Stromal cell of bone marrow (primary cell): ENCODE measurements around the gene MROH9.

Experiments
- DNase-seq: peaks from one replicate; pipeline ENCODE4 v3.0.0-alpha.2; 2012; ENCODE audit warnings: low read depth

Gene MROH9

DNA sequence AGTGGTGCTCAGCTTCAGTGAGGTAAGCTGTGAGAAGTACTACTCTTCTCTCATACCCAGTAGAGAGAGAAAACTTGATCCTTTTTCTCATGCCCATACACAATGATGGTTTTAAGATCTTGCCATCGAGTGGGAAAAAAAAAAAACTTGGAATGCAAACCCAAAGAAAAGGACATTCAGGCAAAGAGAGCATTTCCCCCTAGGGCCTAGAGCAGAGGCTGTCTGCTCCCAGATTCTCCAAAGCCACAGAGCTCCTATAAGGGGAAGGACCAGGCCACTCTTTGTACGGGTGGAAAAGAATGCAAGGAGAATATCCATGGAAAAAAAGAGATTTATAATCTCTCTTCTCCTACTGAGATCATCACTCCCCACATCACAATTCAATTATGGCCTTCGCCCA, 34.9 kb downstream of the MROH9 start:
- DNase-seq = no peak

DNA sequence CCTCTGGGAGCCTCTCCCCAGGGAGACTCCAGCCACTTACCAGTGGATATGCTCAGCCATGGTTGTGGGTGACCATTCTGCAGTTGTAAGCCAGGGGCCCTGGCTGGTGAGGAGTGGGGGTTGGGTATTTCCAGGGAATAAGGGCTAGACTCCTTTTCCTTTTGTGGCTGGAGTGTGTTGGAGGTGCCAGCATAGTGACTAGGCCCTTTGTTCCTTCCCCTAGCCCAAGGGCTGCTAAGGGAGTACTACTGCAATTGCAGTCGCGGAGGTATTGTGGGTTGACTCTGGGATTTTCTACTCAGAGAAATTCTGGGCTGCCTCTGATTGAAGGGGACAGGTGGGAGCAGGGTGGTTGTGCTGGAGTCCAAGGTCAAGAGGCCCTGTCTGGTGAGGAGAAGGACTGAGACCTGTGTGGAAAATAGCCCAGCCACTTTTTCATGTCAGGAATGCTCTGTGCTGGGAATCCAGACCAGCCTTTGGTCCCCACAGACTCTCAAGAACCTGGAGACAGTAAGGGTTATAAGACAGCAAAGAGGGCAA, 43.1 kb downstream of the MROH9 start:
- no peak for DNase-seq

DNA sequence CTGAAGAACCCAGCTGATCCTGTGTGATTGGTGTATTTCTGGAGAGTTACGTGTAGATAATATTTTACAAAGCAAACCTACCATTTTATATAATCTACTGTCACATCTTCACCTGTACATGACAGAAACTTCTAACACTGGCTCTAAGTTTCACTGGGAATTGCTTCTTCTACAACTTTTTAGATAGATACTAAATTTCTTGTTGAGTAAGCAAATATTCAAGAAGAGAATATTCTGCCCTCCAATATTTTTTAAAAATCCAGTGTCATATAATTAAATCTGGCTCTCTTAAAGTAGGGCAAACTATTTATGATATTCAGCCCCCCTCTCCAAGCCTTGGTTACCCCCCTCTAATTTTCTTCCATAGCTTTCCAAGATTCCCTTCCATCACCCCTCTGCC, 50.1 kb downstream of the MROH9 start:
- DNase-seq = no peak

DNA sequence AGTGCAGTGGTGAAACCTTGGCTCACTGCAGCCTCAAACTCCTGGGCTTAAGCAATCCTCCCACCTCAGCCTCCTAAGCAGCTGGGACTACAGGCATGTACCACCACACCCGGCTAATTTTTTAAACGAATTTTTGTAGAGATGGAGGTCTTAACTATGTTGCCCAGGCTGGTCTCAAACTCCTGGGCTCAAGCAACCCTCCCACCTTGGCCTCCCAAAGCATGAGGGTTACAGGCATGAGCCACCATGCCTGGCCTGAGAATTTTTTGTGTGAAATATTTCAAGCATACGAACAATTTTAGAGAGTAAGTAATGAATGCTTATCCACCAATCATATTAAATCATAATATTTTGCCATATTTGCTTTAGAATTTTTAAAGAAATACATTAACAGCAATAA, 51.6 kb downstream of the MROH9 start:
- no peak for DNase-seq

DNA sequence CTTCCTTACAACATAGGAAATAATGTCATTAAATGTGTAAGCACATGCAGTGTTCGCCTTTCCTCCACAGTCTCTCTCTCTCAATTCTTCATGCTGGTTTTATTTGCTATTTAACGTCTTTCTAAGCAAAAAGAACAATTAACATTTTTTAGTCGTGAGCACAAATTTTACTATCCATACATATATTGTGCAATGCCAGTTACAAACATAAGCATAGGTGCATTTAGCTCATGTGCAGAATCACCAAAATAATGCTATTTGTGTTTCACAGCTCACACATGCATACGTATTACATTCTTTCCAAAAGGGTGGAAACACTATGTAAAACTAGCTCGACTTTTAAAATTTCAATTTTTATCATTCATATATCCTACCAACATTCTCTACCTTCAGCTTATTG, 52.1 kb downstream of the MROH9 start:
- no peak for DNase-seq

DNA sequence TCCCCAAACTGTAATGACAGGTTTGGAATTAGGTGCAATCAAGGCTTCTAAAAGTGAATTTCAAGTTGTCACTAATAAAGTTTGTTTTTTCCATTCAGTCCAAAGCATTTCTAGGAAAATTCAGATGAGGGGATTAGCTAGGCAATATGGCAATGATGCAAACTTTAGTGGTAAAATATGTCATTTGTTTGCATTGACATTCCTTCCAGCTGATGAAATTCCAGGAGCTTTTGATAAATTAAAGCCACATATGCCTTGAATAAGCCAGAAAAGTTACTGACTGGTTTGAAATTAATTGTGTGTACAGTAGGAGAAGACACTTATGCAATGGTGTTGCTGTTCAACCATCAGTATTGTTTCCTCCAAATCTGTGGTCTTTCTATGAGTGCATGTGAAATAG, 57.8 kb downstream of the MROH9 start:
- no peak for DNase-seq

DNA sequence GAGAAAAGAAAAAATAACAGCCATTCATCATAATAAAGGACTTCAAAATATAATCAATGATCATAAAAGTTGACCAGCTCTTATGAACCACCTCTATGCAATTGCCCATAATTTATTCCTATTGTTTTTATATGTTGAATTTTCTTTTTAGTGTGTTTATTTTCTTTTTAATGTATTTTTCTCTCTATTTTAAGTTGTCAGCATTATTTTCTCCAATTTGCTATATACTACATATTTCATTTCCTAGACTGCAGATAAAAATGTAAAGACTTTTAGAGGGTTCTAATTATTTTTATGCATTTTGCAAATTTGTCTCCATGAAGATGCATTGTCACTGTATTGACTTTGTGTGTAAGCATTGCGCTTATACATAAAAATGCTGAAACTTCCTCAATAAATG, 58.4 kb downstream of the MROH9 start:
- DNase-seq = no peak

DNA sequence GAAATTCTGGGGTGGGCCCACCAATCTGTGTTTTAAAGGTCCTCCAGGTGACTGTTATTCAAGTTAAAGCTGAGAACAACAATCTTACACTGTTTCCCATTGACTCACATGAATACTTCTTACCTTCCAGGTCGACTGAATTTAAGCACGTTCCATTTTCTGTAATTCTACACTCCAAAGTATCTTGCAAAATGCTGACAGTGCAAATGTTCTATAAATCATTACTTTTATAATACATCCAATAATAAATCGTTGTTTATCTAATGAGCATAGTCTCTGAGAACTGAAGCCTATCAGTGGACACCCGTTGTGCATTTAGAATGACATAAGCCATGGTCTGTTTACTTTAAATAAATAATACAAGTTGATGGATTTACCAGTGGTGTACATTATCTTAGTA, 79.5 kb downstream of the MROH9 start:
- no peak for DNase-seq

DNA sequence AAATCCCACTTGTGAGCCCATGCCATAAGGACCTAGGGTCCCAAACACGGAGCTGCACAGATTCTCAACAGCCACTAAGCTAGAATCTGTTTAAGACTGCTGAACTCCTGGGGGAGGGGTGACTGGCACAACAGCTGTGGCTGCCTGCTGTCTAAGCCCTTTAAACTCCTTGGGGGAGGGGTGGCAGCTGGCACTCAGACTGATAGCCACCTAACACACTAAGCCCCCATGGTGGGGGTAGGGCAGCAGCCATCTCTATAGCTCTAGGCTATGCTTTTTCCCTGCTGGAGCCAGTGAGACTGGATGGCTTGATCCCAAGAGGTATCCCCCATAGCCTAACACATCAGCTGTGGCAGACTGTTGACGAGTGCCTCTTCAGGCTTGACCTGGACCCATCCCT, 82.1 kb downstream of the MROH9 start:
- DNase-seq = no peak

DNA sequence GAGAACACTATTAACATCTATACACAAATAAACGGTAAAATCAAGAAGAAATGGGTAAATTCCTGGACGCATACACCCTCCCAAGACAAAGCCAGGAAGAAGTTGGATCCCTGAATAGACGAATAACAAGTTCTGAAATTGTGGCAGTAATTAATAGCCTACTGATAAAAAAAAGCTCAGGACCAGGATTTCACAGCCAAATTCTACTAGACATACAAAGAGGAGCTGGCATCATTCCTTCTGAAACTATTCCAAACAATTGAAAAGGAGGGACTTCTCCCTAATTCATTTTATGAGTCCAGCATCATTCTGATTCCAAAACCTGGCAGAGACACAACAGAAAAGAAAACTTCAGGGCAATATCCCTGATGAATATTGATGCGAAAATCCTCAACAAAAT, 84.6 kb downstream of the MROH9 start:
- no peak for DNase-seq

DNA sequence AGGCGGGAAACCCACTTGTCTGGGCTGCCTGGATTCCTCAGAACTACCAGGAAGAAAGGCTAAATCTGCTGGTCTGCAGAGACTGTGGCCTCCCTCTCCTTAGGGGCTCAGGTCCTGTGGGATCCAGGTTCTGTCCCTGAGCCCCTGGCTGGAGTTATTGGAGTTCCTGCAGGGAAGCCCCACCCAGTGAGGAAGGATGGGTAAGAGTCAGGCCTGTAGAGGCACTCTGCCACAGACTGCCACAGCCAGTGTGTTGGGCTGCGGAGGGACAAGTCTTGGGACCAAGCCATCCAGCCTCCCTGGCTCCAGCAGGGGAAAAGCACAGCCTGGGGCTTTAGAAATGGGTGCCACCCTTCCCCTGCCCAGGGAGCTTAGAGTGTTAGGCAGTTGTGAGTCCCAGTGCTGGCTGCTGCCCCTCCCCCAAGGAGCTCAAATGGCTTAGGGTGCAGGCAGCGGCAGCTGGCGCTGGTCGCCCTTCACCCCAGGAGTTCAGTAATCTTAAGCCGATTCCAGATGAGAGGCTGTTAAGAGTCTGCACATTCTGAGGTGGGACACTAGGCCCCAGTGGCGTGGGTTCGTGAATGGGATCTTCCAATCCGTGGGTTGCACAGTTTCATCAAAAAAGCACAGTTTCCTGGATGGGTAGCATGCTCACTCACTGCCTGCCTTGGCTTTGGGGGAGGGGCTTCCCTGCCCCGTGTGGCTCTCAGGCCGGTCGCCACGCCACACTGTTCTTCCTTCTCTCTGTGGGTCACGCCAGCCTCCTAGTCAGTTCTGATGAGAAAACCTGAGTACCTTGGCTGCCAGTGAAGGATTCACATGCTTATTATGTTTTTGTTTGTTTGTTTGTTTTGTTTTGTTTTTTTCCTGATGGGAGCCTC, 97.7 kb downstream of the MROH9 start:
- DNase-seq = no peak

DNA sequence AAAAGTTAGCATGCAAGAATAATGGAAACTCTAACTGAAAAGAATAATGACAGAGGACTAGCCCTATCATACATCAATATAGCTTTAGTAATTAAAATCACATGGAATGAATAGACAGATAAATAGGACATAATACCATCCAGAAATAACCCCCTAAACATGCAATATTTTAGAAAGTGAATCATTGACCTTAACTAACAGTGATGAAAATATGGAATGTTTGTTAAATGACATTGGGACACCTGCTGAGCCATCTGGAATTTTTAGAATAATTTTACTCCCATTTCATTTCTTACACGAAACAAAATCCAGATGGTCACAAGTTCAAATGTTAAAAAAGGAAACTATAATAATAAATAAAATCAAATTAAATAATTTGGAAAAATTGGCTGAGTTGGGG, 102.3 kb downstream of the MROH9 start:
- no peak for DNase-seq

DNA sequence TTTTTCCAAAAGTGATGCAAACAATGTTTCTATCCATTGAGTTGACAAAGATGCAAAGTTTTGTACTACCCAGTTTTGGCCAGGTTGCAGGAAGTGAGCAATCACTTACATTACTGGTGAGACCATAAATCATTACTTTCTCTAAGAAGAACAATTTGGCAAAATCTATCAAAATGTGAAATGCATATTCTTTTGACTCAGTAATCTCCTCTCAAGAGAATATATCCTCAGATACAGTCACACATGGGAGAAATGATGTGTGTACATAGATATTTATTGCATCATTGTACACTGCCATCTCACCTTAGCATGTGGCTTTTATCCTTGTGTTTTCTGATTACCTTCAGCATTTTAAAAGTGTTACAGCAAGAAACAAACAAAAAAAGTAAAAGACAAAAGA, 103.0 kb downstream of the MROH9 start:
- DNase-seq = no peak

DNA sequence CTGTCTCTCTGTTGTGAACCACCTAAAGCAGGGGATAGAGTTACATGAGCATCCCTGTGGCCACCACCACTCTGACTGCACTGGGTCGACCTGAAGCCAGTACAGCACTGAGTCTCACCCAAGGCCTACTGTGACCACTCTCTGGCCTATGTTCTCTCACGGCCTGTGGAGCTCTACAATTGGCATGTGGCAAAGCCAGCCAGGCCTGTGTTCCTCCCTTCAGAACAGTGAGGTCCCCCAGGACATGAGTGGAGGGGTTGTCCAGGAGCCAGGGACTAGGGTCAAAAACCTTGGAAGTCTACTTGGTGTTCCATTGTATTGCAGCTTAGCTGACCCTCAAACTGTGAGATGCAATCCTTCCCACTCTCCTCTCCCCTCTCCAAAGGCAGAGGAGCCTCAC, 112.7 kb downstream of the MROH9 start:
- DNase-seq = no peak

DNA sequence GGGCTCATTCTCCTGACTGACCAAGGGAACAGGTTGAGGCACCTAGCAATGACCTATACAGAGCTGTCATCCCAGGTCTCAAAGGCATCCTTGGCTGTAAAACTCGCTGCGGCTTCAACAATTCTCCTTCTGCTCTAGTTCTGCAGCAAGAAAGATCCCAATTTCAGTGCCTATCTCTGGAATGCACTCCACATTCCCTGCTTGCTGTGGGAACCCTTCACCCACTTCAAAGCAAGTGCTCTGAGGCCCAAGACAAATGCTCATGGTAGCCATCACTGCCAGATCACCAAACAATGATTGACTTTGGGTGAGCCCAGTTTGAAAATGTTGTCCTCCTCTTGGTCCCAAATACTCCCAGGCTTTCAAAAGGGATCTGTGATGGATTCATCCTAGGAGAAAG, 117.6 kb downstream of the MROH9 start:
- DNase-seq = no peak

DNA sequence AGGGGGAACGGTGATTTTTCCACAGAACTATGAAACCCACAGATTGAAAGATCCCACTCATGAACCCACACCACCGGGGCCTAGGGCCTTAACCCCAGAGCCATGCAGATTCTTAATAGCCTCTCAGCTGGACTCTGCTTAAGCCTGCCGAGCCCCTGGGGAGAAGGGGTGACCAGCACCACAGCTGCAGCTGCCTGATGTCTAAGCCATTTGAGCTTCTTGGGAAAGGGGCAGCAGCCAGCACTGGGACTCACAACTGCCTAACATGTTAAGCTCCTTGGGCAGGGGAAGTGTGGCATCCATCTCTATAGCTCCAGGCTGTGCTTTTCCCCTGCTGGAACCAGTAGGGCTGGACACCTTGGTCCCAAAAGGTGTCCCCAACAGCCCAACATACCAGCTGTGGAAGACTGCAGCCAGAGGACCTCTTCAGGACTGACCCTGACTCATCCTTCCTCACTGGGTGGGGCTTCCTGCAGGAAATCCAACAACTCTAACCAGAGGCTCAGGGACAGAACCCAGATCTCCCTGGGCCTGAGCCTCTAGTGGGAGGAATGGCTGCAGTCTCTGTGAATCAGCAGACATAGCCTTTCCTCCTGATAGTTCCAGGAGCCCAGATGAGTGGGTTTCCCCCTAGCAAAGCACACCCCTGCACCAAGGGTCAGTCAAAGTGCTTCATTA, 120.8 kb downstream of the MROH9 start:
- DNase-seq = peak; percentile 3

DNA sequence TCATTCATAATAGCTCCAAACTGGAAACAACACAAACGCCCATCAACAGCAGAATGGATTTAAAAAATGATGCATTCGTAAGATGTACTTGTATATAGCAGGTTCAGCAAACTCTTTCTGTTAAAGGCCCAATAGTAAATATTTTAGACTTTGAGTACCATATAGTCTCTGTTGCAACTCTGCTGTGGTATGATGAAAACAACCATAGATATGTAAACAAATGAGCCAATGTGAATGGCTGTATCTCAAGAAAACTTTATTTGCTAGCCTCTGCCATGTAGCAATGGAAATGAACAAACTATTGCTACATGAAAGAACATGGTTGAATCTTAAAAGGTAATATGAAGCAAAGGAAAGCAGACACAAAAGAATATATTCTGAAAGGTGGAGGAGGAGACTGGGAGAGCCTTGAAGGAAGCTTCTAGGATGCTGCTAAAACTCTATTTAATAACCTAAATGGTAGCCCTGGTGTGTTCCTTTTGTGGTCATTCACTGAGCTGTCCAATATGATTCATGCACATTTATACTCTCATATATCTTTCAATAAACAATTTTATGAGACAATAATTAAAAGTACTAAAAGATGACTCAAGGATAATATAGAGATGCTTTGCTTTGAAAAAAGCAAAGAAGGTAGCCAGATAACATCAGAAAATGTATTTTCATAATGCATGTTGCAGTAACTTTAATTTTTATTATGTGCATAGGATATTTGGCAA, 126.2 kb downstream of the MROH9 start:
- DNase-seq = no peak

DNA sequence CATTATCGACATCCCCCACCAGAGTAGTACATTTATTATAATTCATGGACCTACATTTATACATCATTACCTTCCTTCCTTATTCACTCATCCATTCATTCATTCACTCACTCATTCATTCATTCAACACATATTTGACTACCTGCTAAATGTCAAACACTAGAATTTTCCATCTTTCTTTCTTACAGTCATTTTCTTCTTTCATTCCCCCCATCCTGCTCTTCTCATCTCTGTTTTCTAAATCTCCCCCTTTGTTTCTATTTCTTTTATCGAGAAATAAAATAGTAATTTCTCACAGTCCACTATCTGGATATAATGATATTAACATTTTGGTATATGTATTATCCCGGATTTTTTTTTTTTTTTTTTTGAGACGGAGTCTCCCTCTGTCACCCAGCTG, 127.6 kb downstream of the MROH9 start:
- no peak for DNase-seq

DNA sequence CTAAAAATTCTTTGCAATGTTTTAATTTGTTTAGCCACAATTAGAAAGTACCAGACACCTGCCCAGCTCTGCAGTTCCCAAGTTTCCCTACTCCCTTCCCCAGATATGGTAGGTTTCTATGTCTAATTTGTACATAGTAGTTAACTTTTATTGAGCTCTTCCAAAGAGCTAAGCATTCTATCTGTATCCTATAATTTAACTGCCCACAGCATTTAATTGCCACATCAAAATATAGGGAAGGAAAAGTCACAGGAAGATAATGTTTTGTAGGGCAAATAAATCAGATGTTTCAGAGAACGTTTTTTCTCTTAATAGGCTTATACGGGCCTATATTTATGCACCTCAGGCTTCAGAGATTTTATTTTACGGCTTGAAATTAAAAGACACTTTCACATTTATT, 139.7 kb downstream of the MROH9 start:
- no peak for DNase-seq

DNA sequence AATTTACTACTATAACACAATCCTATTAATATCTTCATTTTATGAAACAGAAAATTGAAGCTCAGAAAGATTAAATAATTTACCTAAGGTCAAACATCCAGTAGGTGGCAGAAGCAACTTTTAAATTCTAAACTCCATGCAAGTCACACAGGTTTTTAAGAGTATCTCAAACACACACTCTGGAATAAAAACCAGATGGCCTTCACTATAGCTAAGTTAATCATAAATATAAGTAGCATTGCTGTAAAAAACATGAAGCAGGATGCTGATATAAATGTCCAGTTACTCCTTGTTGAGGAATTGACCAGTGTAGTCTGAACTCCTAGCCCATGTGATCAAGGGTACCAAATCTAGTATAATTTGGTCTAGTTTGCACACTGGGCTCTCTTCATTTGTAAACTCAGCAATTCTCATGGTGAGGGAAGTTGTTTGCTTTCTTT, 146.0 kb downstream of the MROH9 start:
- peak; percentile 49 for DNase-seq

DNA sequence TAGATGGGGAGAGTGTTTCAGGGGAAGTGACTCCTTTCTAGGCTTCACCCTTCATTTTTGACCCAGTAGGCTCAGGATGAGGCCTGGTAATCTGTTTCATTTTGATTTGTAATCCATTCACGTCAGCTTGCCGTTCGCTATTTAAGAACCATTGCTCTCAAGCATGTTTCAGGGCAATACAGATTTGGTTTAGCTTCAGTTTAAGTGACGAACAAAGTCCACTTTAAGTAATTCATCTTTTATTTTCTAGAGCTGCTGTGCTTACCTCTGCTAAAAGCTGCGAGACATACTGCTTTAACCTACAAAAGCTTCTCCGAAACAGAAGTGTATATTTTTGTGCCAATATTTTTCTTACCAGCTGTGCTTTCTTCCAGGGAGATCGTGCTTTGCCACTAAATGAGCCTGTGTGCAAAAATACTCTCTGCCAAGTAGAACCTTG, 146.4 kb downstream of the MROH9 start:
- DNase-seq = no peak

DNA sequence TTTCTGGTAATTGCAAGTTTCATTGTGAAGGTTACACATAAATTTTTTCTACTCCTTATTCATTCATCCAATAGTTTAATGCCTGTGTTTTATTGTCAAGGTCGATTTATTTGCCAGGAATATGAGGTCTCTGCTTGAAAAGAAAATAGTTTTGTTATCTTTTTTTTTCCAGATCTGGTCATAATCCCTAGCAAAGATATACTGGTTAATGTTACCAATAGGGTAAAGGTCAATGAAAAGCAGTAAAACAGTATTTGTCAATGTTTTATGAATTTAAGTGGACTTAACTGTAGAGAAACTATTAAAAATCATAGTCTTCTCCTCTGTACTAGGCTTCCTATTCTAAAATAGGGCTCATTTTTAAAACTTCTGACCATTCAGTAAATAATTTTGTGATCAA, 147.3 kb downstream of the MROH9 start:
- no peak for DNase-seq

DNA sequence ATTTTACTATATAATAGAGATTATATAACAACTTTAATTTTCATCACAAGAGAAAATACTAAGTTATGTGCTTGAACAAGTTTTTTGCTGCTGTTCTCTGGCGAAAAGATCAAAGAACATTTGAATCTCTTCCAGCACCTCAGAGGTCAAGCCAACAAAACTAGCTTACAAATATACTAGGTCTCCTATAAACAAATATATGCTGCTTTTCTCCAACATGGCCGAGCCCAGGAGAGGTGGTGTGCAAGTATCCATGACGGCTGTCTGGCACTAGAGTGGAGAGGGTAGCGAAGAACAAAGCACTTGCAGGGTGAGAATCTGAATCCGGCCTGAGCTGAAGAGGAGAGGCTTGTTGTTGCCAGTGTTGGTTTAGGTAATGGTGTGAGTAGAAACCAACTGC, 147.9 kb downstream of the MROH9 start:
- no peak for DNase-seq
